Loucy (cell line): ENCODE data around the gene SEMA6B.

Source experiments
- H2AFZ ChIP-seq: fragments of 200-600 bp; sonication (generic); 2 replicates; pipeline ENCODE4 v1.6.0; 2016; ENCODE audit warnings: antibody characterized with exemption, mild to moderate bottlenecking, low read length, moderate library complexity
- H3F3A ChIP-seq: fragments of 200-600 bp; 2 replicates; pipeline ENCODE4 v1.6.0; 2016; ENCODE audit warnings: antibody characterized with exemption, low read depth, mild to moderate bottlenecking
- H3K27me3 ChIP-seq: fragments of 200-600 bp; sonication (generic); 2 replicates; pipeline ENCODE4 v1.6.1; 2014; ENCODE audit warnings: low read length, mild to moderate bottlenecking; ENCODE audit not compliant: insufficient read depth, poor library complexity, severe bottlenecking
- H3K36me3 ChIP-seq: fragments of 200-600 bp; sonication (generic); 2 replicates; pipeline ENCODE4 v1.6.1; 2016; ENCODE audit warnings: low read length; ENCODE audit not compliant: insufficient read depth
- H3K4me1 ChIP-seq: fragments of 200-600 bp; sonication (generic); 2 replicates; pipeline ENCODE4 v1.5.1; 2014; ENCODE audit warnings: low read length, mild to moderate bottlenecking; ENCODE audit not compliant: insufficient read depth, poor library complexity, severe bottlenecking
- H3K4me2 ChIP-seq: fragments of 200-600 bp; sonication (generic); 2 replicates; pipeline ENCODE4 v1.6.0; 2014; ENCODE audit warnings: antibody characterized with exemption, low read length, low read depth, mild to moderate bottlenecking; ENCODE audit not compliant: poor library complexity, severe bottlenecking
- H3K4me3 ChIP-seq: fragments of 200-600 bp; sonication (generic); 2 replicates; pipeline ENCODE4 v1.5.1; 2014; ENCODE audit warnings: low read length, mild to moderate bottlenecking, mixed read lengths; ENCODE audit not compliant: poor library complexity, severe bottlenecking
- H3K79me2 ChIP-seq: fragments of 200-600 bp; sonication (generic); 2 replicates; pipeline ENCODE4 v1.6.1; 2014; ENCODE audit warnings: low read length; ENCODE audit not compliant: insufficient read depth
- H3K9ac ChIP-seq: fragments of 200-600 bp; sonication (generic); 2 replicates; pipeline ENCODE4 v1.6.0; 2014; ENCODE audit warnings: mild to moderate bottlenecking, low read depth, low read length, moderate library complexity; ENCODE audit not compliant: poor library complexity, severe bottlenecking
- H3K9me2 ChIP-seq: fragments of 200-600 bp; sonication (generic); replicated peaks from 2 replicates; pipeline ENCODE4 v1.6.1; 2016; ENCODE audit warnings: low read depth, low read length, mixed read lengths
- H3K9me3 ChIP-seq: fragments of 200-600 bp; sonication (generic); 2 replicates; pipeline ENCODE4 v1.6.1; 2014; ENCODE audit warnings: mild to moderate bottlenecking, antibody characterized with exemption, low read length, low read depth; ENCODE audit not compliant: insufficient read depth
- H4K20me1 ChIP-seq: fragments of 200-600 bp; sonication (generic); 2 replicates; pipeline ENCODE4 v1.6.0; 2014; ENCODE audit warnings: antibody characterized with exemption, low read length, mild to moderate bottlenecking; ENCODE audit not compliant: insufficient read depth, poor library complexity, severe bottlenecking
- CTCF ChIP-seq: fragments of 200-600 bp; sonication (generic); conservative IDR thresholded peaks from 2 replicates; pipeline ENCODE4 v1.5.1; 2014; ENCODE audit warnings: mild to moderate bottlenecking, antibody characterized with exemption, low read length
- EZH2phosphoT487 ChIP-seq: fragments of 200-600 bp; IDR thresholded peaks from 2 replicates; pipeline ENCODE4 v1.6.1; 2018; ENCODE audit warnings: antibody characterized with exemption, mild to moderate bottlenecking, moderate library complexity, borderline replicate concordance

SEMA6B gene

GRCh38 chr19:4496304-4496703 is 63.2 kb downstream of the SEMA6B start:
- H3K4me1 ChIP-seq: no peaks in the 10 kb centered on the region
- peaks cover 54% of the 10 kb centered on the region; the same call in 1 of the 2 replicates for H3K36me3 ChIP-seq
- no peaks in the 10 kb centered on the region for H4K20me1 ChIP-seq
- no peak overlapping the region for H3K9ac ChIP-seq
- no peaks in the 10 kb centered on the region for H3K27me3 ChIP-seq
- no peaks in the 10 kb centered on the region for H3K9me3 ChIP-seq
- TF ChIP-seq EZH2phosphoT487 (no peak), CTCF (no peak)
- H3F3A ChIP-seq: no peaks in the 10 kb centered on the region
- H3K4me3 ChIP-seq: no peak overlapping the region
- no peak overlapping the region for H2AFZ ChIP-seq
- no peak overlapping the region for H3K4me2 ChIP-seq
- H3K9me2 ChIP-seq: no peaks in the 10 kb centered on the region
- H3K79me2 ChIP-seq: no peaks in the 10 kb centered on the region

DNA sequence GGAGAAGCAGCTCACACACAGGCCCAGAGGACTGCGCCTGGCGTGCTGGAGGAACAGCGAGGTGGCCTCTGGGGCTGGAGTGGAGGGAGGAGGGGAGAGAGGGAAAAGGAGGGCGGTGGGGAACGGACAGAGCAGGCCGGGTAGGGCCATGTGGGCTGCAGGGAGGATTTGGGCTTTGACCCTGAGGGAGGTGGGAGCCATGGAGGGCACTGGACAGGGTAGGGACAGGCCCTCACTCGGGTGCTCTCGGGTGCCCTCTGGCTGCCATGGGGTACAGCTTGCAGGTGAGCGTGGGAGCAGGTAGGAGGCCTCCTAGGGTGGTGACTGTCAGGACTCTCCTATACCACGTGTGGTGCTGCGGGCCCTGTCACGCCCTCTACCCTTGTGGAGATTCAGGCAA is 64.0 kb downstream of the SEMA6B start:
- H3K36me3 ChIP-seq: peaks cover 55% of the 10 kb centered on the region; the same call in 1 of the 2 replicates
- no peaks in the 10 kb centered on the region for H3K4me1 ChIP-seq

GRCh38 chr19:4494691-4495064 is 64.8 kb downstream of the SEMA6B start:
- Histone ChIP-seq H3F3A (no peaks in the 10 kb centered on the region), H3K9me3 (no peaks in the 10 kb centered on the region), H3K79me2 (no peaks in the 10 kb centered on the region), H3K27me3 (no peaks in the 10 kb centered on the region), H3K4me1 (no peaks in the 10 kb centered on the region), H3K36me3 (peaks cover 57% of the 10 kb centered on the region; the same call in 1 of the 2 replicates), H3K9ac (no peak overlapping the region), H3K9me2 (no peaks in the 10 kb centered on the region), H2AFZ (no peak overlapping the region), H3K4me3 (no peak overlapping the region), H3K4me2 (no peak overlapping the region), H4K20me1 (no peaks in the 10 kb centered on the region)
- TF ChIP-seq CTCF (no peak), EZH2phosphoT487 (no peak)

More for the DNA sequence above, 64.0 kb downstream of the SEMA6B start:
- Histone ChIP-seq H3K79me2 (no peaks in the 10 kb centered on the region), H3K4me2 (no peak overlapping the region), H2AFZ (no peak overlapping the region), H3K27me3 (no peaks in the 10 kb centered on the region), H4K20me1 (no peaks in the 10 kb centered on the region), H3K4me3 (no peak overlapping the region), H3F3A (no peaks in the 10 kb centered on the region), H3K9ac (no peak overlapping the region), H3K9me2 (no peaks in the 10 kb centered on the region), H3K9me3 (no peaks in the 10 kb centered on the region)
- TF ChIP-seq CTCF: no peak
- no peak for TF ChIP-seq EZH2phosphoT487
